EH (cell line): ENCODE data around the gene ADAMTSL2.

Experiments used
- DNase-seq: peaks from one replicate; pipeline ENCODE4 v3.0.0-alpha.2; 2015; ENCODE audit warnings: low read depth

Gene ADAMTSL2

DNA sequence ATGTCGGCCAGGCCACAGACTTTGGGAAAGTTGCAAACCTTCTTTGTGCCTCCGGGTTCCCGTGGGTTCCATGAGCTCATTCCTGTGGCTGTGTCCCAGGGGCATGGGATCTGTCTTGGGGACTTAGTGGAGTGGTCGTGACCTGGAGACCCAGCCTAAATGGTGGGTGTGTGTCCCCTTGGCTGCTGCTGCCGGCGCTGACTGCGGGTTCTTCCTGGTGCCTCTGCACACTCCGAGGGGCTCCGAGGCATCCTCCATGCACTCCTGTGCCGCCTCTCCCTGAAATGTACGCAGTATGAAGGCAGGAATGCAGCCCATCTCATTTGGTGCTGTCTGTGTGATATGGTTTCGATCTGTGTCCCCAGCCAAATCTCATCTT is 34.6 kb upstream of the ADAMTSL2 start:
- DNase-seq = no peak

DNA sequence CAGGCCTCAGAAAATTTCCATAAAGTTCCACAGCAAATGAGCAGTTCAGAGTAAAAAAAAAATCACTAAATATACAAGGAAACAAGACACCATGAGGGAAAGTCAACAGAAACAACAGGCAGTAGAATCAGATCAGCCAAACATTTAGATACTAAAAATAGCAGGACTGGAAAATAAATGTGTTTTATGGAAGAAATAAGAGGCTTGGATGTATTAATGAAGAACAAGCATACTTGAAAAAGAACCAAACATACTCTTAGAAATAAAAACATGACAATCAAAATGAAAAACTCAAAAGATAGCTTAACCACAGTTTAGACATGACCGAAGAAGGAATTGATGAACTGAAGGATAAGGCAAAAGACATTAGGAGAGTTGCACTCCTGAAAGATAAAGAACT is 32.4 kb upstream of the ADAMTSL2 start:
- DNase-seq = no peak

DNA sequence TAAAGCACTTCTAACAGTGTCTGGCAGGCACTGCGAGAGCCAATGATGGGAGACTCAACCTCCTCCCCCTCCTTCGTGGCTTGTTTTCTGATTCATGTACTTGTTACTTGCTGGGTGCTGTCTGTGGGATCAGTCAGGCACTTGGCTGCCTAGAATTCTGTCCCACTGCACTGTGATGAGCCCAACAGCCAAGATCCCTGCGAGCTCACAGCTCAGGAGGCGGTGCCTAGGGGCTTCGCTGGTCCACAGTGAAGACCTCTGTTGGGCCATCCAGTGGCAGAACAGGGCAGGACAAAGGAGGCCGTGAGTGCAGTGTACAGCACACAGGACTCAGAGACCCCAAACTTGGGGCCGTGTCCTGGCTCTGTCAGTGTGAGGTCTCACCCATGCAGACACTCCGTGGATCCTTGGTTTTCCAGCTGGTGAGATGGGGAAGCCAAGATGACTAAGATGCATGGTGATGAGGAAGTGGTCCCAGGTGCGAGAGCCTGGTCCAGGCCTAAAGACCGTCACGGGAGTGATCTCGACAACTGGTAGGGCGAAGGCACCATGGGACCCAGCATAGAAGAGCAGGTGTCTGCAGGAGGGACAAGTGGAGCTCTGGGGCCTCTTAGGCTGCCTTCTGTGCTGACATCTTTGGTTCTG is 29.2 kb upstream of the ADAMTSL2 start:
- peak; percentile 28 for DNase-seq

GRCh38 chr9:133505901-133506652 is 28.4 kb upstream of the ADAMTSL2 start:
- peak; percentile 10 for DNase-seq

- DNase-seq = peak; percentile 85
These were observed 27.9 kb upstream of the ADAMTSL2 start for GRCh38 chr9:133506653-133507038.

- DNase-seq = no peak
These were observed 27.1 kb upstream of the ADAMTSL2 start for GRCh38 chr9:133507246-133507965.

GRCh38 chr9:133508046-133508445 is 26.5 kb upstream of the ADAMTSL2 start:
- no peak for DNase-seq

GRCh38 chr9:133509179-133510083 is 25.1 kb upstream of the ADAMTSL2 start:
- peak; percentile 58 for DNase-seq

- no peak for DNase-seq
These were observed 23.5 kb upstream of the ADAMTSL2 start for GRCh38 chr9:133510926-133511505.

GRCh38 chr9:133511607-133512006 is 22.9 kb upstream of the ADAMTSL2 start:
- DNase-seq = no peak

GRCh38 chr9:133512253-133513213 is 22.0 kb upstream of the ADAMTSL2 start:
- no peak for DNase-seq

GRCh38 chr9:133513214-133514100 is 21.0 kb upstream of the ADAMTSL2 start:
- DNase-seq = no peak

- no peak for DNase-seq
These were observed 19.9 kb upstream of the ADAMTSL2 start for GRCh38 chr9:133514460-133515239.

DNA sequence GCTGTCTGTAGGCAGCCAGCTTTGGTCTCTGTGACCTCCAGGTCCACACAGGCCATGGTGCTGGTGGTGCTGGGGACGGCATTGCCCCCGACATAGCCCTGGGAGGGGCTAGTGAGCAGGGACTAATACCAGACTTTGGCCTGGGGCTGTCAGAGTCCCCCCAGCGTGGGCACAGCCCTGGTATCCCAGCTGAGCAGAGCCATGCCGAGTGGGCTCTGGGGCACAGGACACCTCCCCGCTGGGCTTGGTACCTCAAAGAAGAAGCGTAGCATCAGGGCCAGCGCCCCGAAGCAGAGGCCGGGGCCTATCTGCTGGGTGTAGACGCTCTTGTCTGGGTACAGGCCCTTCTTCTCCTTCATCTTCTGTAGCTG is 19.3 kb upstream of the ADAMTSL2 start:
- no peak for DNase-seq

DNA sequence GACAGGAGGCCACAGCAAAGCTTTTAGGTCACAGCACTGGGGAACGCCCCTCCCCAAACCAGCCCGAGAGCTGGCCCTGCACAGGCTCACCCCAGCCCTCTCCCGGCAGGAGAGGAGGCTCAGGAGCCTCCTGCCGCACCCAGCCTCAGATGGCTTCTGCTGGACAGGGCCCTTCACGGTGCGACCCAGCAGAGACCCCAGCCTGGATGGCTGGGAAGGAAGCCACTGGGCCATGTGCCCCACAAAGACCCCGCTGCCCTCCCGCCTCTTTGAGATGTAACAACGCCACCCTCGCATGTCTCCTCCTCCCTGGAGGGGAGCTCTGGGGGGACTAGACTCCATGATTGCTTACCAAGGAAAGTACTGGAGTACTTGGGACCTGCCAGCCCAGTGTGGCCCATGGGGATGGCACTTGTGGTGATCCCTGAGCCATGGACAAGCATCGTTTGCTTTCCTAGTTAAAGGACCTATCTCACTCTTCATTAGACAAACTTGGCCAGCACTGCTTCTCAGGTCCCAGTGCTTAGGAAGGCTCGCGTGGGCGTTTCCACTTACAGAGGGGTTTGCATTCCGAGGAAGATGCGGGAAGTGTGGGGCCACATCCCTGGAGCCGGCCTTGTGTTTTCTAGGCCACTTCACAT is 18.8 kb upstream of the ADAMTSL2 start:
- no peak for DNase-seq

DNA sequence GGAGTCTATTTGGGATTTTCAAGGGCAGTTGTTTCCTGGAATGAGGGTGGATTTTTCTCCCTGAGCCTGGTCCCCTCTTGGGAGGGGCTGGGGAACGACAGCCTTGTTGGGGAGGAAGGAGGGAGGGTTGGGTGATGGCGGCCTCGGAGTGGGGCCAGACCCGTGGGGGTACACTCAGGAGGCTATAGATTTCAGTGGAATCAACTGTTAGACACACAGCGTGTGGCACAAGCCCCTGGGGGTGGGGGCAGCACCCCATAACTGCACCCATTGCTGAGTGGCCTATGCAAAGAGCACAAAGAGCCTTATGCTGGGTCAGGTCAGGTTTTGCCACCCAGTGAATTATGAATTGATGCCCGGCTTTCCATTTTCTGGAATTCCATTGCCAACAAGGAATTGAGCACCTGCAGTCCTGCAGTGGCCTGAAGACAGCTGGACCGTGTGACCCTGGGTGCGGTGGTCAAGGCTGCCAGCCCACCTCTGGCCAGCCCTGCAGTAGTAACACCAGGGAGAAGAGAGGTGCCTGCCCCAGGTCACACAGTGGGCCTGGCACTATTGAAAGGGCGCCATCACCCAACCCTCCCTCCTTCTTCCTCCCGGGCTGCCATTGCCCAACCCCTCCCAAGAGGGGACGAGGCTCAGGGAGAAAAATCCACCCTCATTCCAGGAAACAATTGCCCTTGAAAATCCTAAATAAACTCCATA is 18.1 kb upstream of the ADAMTSL2 start:
- no peak for DNase-seq

DNA sequence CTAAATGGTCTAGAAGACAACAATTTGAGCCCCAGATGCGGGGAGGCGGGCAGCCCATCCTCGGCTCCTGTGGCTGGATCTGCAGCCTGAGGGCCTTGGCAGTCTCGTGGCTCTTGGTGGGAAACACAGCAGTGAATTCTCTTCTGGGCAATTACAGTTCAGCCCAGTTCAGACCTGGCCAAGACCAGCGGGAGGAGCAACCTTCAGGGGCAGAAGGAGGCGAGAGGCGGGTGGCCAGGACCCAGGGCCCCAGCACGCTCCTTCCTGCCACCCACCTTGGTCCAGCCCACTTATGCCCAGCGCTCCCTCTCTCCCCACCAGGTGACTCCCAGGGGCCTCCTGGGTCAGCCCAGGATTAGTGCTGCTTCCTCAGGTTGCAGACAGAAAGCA is 17.5 kb upstream of the ADAMTSL2 start:
- no peak for DNase-seq

DNA sequence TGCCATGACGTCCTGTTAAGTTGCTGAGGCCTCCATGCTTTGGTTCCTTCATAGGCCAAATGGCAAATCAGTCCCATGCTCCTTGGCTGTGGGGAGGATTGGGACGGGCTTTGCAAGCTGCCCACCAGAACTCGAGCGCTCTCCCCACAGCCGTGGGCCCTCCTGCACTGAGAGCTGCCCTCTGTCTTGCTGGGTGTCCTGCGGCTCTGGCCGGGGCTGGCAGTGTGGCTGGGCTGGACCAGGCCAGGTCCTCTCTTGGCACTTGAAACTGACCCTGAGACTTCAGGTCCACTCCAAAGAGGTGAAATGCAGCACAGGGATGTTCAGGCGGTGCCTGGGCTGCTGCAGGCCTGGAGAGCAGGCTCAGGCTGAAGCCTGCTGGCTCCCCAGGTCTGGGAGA is 16.8 kb upstream of the ADAMTSL2 start:
- DNase-seq = no peak
